Activated CD4-positive, alpha-beta T cell treated with anti-CD3 and anti-CD28 coated beads, Interleukin-2, Interleukin-4, amounts not matched to agents 100 ng/mL and 50 ng/mL, durations not matched to agents 16 hours and 8 hours (primary cell): ENCODE results near the gene TRAF3IP1.
A peak's percentile ranks its signal among the peaks of the same experiment; 100 is the strongest.
"Not testable (repeated sequence)": the region's sequence is repeated elsewhere in the genome, so short reads cannot be mapped to it uniquely, and the experiment has no call there.

Experiments
- DNase-seq: peaks from one replicate; pipeline ENCODE4 v3.0.0-alpha.2; 2020; ENCODE audit warnings: low spot score

The TRAF3IP1 gene

GRCh38 chr2:238427435-238428162 lies 107.3 kb downstream of the TRAF3IP1 start:
- DNase-seq: no peak

GRCh38 chr2:238428866-238429265 lies 108.5 kb downstream of the TRAF3IP1 start:
- no peak for DNase-seq

GRCh38 chr2:238430781-238431180 lies 110.5 kb downstream of the TRAF3IP1 start:
- no peak for DNase-seq

GRCh38 chr2:238431456-238431855 lies 111.1 kb downstream of the TRAF3IP1 start:
- no peak for DNase-seq

GRCh38 chr2:238433300-238433915 lies 113.1 kb downstream of the TRAF3IP1 start:
- DNase-seq: no peak

- no peak for DNase-seq
Observed at GRCh38 chr2:238433941-238434845, 113.9 kb downstream of the TRAF3IP1 start.

GRCh38 chr2:238434846-238435751 lies 114.8 kb downstream of the TRAF3IP1 start:
- no peak for DNase-seq

- no peak for DNase-seq
Observed at GRCh38 chr2:238435752-238436096, 115.4 kb downstream of the TRAF3IP1 start.

GRCh38 chr2:238438856-238439849 lies 118.8 kb downstream of the TRAF3IP1 start:
- DNase-seq: peak; percentile 79

GRCh38 chr2:238439917-238440316 lies 119.6 kb downstream of the TRAF3IP1 start:
- DNase-seq: peak; percentile 38

GRCh38 chr2:238440331-238440730 lies 120.0 kb downstream of the TRAF3IP1 start:
- no peak for DNase-seq

GRCh38 chr2:238440767-238441166 lies 120.4 kb downstream of the TRAF3IP1 start:
- no peak for DNase-seq

- no peak for DNase-seq
Observed at GRCh38 chr2:238441262-238442114, 121.2 kb downstream of the TRAF3IP1 start.

- DNase-seq: not testable (repeated sequence)
Observed at GRCh38 chr2:238442257-238442656, 121.9 kb downstream of the TRAF3IP1 start.

GRCh38 chr2:238444242-238444641 lies 123.9 kb downstream of the TRAF3IP1 start:
- DNase-seq: no peak

GRCh38 chr2:238445409-238446190 lies 125.3 kb downstream of the TRAF3IP1 start:
- DNase-seq: no peak

- DNase-seq: no peak
Observed at GRCh38 chr2:238446371-238446770, 126.1 kb downstream of the TRAF3IP1 start.
